Vagina (tissue), 2 donors: Measurements from ENCODE around the gene DMRTA1. TPM values are rescaled to one million over a fixed set of nuclear protein-coding genes. Genes with fewer than 3 reads are reported as not detected.
"Not testable (repeated sequence)": the region's sequence is repeated elsewhere in the genome, so short reads cannot be mapped to it uniquely, and the experiment has no call there.

ENCODE experiments used
- DNase-seq, 2 donors: peaks; one replicate each; pipeline ENCODE4 v3.0.0-alpha.2; 2017; ENCODE audit errors: extremely low spot score in 2 of 2
- H3K27ac ChIP-seq: fragments of 200-600 bp; sonication (generic); one replicate; pipeline ENCODE4 v1.5.1; 2019
- H3K27me3 ChIP-seq: fragments of 200-600 bp; sonication (generic); one replicate; pipeline ENCODE4 v1.5.1; 2019
- H3K36me3 ChIP-seq, 2 donors: fragments of 200-600 bp; sonication (generic); one replicate each; pipeline ENCODE4 v1.5.1; 2017 to 2019
- H3K4me1 ChIP-seq: fragments of 200-600 bp; sonication (generic); one replicate; pipeline ENCODE4 v1.5.1; 2019
- H3K4me3 ChIP-seq, 2 donors: fragments of 200-600 bp; sonication (generic); 1 replicate in 1 of 2; 2 replicates in 1 of 2; pipeline ENCODE4 v1.5.1; 2016 to 2019
- H3K9me3 ChIP-seq: fragments of 200-600 bp; sonication (generic); one replicate; pipeline ENCODE4 v1.5.1; 2019
- CTCF ChIP-seq, 3 experiments: fragments of 450-650 bp in 2 of 3; fragments of 200-600 bp in 1 of 3; sonication (generic) in 1 of 3; IDR thresholded peaks; one replicate each; pipeline ENCODE4 v1.5.1; 2017 to 2019; ENCODE audit warnings: antibody characterized with exemption in 3 of 3, mild to moderate bottlenecking in 2 of 3, moderate library complexity in 2 of 3
- POLR2A ChIP-seq, 2 donors: fragments of 450-650 bp; IDR thresholded peaks; one replicate each; pipeline ENCODE4 v1.6.1; 2017; ENCODE audit warnings: antibody characterized with exemption in 2 of 2, mild to moderate bottlenecking in 2 of 2, moderate library complexity in 2 of 2
- POLR2AphosphoS5 ChIP-seq, 2 donors: sonication (generic); formaldehyde crosslinking; IDR thresholded peaks; one replicate each; pipeline ENCODE4 v1.9.0; 2017; ENCODE audit warnings: antibody characterized with exemption in 2 of 2, mild to moderate bottlenecking in 2 of 2, low read depth in 1 of 2; ENCODE audit not compliant: insufficient read depth in 1 of 2
- intact Hi-C: fragments of 100-400 bp; cut with DNase I; formaldehyde crosslinking; loops from one replicate; pipeline ENCODE4 v1.15.1; 2023
- total RNA-seq: library from RNA; depleted of rRNA; stranded (reverse); fragments of >200 nt; gene quantifications from one replicate; pipeline ENCODE4 v1.2.3, GENCODE V29; 2016

The DMRTA1 gene
- total RNA-seq, 1 donor from 2014 or later, result 0.25 TPM

GRCh38 chr9:22427226-22427880 is 19.3 kb upstream of the DMRTA1 start:
- no peak for TF ChIP-seq POLR2A (IDR thresholded peaks at IDR 0.05)
- no peak for TF ChIP-seq CTCF (IDR thresholded peaks at IDR 0.05)
- no peak for TF ChIP-seq POLR2AphosphoS5 (IDR thresholded peaks at IDR 0.05; ENCODE audit: insufficient read depth in 1 of 2, low read depth in 1 of 2)
- Histone ChIP-seq H3K27ac (no peak overlapping the region), H3K9me3 (no peaks in the 10 kb centered on the region), H3K4me1 (no peaks in the 10 kb centered on the region), H3K4me3 (no peak overlapping the region), H3K27me3 (no peaks in the 10 kb centered on the region), H3K36me3 (no peaks in the 10 kb centered on the region)
- intact Hi-C loops, result no loop called here
- no peak for DNase-seq

- Histone ChIP-seq H3K36me3 (no peaks in the 10 kb centered on the region), H3K4me1 (no peaks in the 10 kb centered on the region), H3K27me3 (no peaks in the 10 kb centered on the region), H3K27ac (no peak overlapping the region), H3K9me3 (no peaks in the 10 kb centered on the region), H3K4me3 (no peak overlapping the region)
- no peak for DNase-seq
- TF ChIP-seq CTCF (IDR thresholded peaks at IDR 0.05) (no peak), POLR2AphosphoS5 (IDR thresholded peaks at IDR 0.05; ENCODE audit: insufficient read depth in 1 of 2, low read depth in 1 of 2) (no peak), POLR2A (IDR thresholded peaks at IDR 0.05) (no peak)
- intact Hi-C loops, result no loop called here
Observed at GRCh38 chr9:22433691-22434090, 12.9 kb upstream of the DMRTA1 start.

GRCh38 chr9:22435252-22435651 is 11.4 kb upstream of the DMRTA1 start:
- H3K4me1 ChIP-seq, H3K36me3 ChIP-seq, H3K4me3 ChIP-seq, H3K9me3 ChIP-seq, DNase-seq, intact Hi-C loops, H3K27me3 ChIP-seq, H3K27ac ChIP-seq: not testable (repeated sequence)

- H3K4me3 ChIP-seq, H3K27me3 ChIP-seq, H3K36me3 ChIP-seq, intact Hi-C loops, H3K4me1 ChIP-seq, DNase-seq, H3K27ac ChIP-seq, H3K9me3 ChIP-seq: not testable (repeated sequence)
Observed at GRCh38 chr9:22437461-22438067, 9.1 kb upstream of the DMRTA1 start.

GRCh38 chr9:22440841-22441240 is 5.8 kb upstream of the DMRTA1 start:
- Histone ChIP-seq H3K4me3 (no peak overlapping the region), H3K27me3 (no peaks in the 10 kb centered on the region), H3K36me3 (no peaks in the 10 kb centered on the region), H3K27ac (no peak overlapping the region), H3K4me1 (no peaks in the 10 kb centered on the region), H3K9me3 (no peaks in the 10 kb centered on the region)
- TF ChIP-seq POLR2AphosphoS5 (IDR thresholded peaks at IDR 0.05; ENCODE audit: insufficient read depth in 1 of 2, low read depth in 1 of 2), result no peak
- TF ChIP-seq CTCF (IDR thresholded peaks at IDR 0.05), result no peak
- no peak for TF ChIP-seq POLR2A (IDR thresholded peaks at IDR 0.05)
- no peak for DNase-seq
- intact Hi-C loops, result no loop called here

- H3K9me3 ChIP-seq, result no peaks in the 10 kb centered on the region
- peaks cover 4% of the 10 kb centered on the region for H3K4me1 ChIP-seq
- H3K4me3 ChIP-seq, result peak overlapping the region; percentile 54 to 68
- no peaks in the 10 kb centered on the region for H3K27me3 ChIP-seq
- intact Hi-C loops, result no loop called here
- DNase-seq, result no peak
- TF ChIP-seq CTCF (IDR thresholded peaks at IDR 0.05), result no peak
- peak in 1 of 2 donors; percentile 27 for TF ChIP-seq POLR2AphosphoS5 (IDR thresholded peaks at IDR 0.05; ENCODE audit: insufficient read depth in 1 of 2, low read depth in 1 of 2)
- H3K27ac ChIP-seq, result peak overlapping the region; percentile 49
- no peaks in the 10 kb centered on the region for H3K36me3 ChIP-seq
Observed at GRCh38 chr9:22446950-22447617, 460 bp downstream of the DMRTA1 start.
